ENCODE results near the gene AP2S1.

The AP2S1 gene

GRCh38 chr19:46797881-46798280 lies 52.8 kb downstream of the AP2S1 start:
- DNase-seq, result no peak

- DNase-seq, result no peak
These were observed 58.7 kb downstream of the AP2S1 start for GRCh38 chr19:46791944-46792343.

GRCh38 chr19:46789371-46789770 lies 61.3 kb downstream of the AP2S1 start:
- no peak for DNase-seq

- no peak for DNase-seq
These were observed 61.7 kb downstream of the AP2S1 start for GRCh38 chr19:46788968-46789338.

GRCh38 chr19:46788262-46788967 lies 62.2 kb downstream of the AP2S1 start, which contains the start of gene SLC1A5:
TSS of gene SLC1A5 (minus strand) at chr19:46788594. CDS start at chr19:46787965, 629 bp downstream.
- DNase-seq, result peak; percentile 96

All from femur (tissue), 1 donor.